SH-SY5Y (cell line): ENCODE results near the gene ST8SIA5.

ENCODE experiments used
- GATA2 ChIP-seq: IDR thresholded peaks from 2 replicates; pipeline ENCODE4 v1.6.1; 2011; ENCODE audit warnings: mild to moderate bottlenecking, low read depth, low read length
- GATA3 ChIP-seq: IDR thresholded peaks from 2 replicates; pipeline ENCODE4 v1.6.1; 2011; ENCODE audit warnings: low read depth, mild to moderate bottlenecking, low read length, moderate library complexity

GRCh38 chr18:46668694-46669093 lies 88.2 kb downstream of the ST8SIA5 start:
- TF ChIP-seq GATA2: no peak
- TF ChIP-seq GATA3: no peak
